Measurements from ENCODE around the gene WWC2.
"Not testable (repeated sequence)": the region's sequence is repeated elsewhere in the genome, so short reads cannot be mapped to it uniquely, and the experiment has no call there.

Gene WWC2

GRCh38 chr4:183101956-183102480 lies 3.0 kb downstream of the WWC2 start:
- no peak for DNase-seq

- DNase-seq = no peak
Observed at GRCh38 chr4:183105092-183105491, 6.0 kb downstream of the WWC2 start.

GRCh38 chr4:183106839-183107238 lies 7.8 kb downstream of the WWC2 start:
- DNase-seq = no peak

GRCh38 chr4:183107891-183108459 lies 8.9 kb downstream of the WWC2 start:
- no peak for DNase-seq

- DNase-seq = no peak
Observed at GRCh38 chr4:183110244-183110643, 11.2 kb downstream of the WWC2 start.

- DNase-seq = no peak
Observed at GRCh38 chr4:183111452-183111885, 12.4 kb downstream of the WWC2 start.

- DNase-seq = no peak
Observed at GRCh38 chr4:183118141-183118540, 19.1 kb downstream of the WWC2 start.

- no peak for DNase-seq
Observed at GRCh38 chr4:183118585-183118984, 19.5 kb downstream of the WWC2 start.

GRCh38 chr4:183121660-183122059 lies 22.6 kb downstream of the WWC2 start:
- DNase-seq = not testable (repeated sequence)

GRCh38 chr4:183124228-183124627 lies 25.2 kb downstream of the WWC2 start:
- no peak for DNase-seq

- DNase-seq = no peak
Observed at GRCh38 chr4:183124865-183125264, 25.8 kb downstream of the WWC2 start.

GRCh38 chr4:183129125-183129524 lies 30.1 kb downstream of the WWC2 start:
- DNase-seq = no peak

GRCh38 chr4:183129675-183130074 lies 30.6 kb downstream of the WWC2 start:
- no peak for DNase-seq

- DNase-seq = peak; percentile 4
Observed at GRCh38 chr4:183130328-183131155, 31.5 kb downstream of the WWC2 start.

- no peak for DNase-seq
Observed at GRCh38 chr4:183132081-183132480, 33.0 kb downstream of the WWC2 start.

GRCh38 chr4:183132865-183133264 lies 33.8 kb downstream of the WWC2 start:
- no peak for DNase-seq

GRCh38 chr4:183136855-183137254 lies 37.8 kb downstream of the WWC2 start:
- no peak for DNase-seq

- DNase-seq = no peak
Observed at GRCh38 chr4:183139058-183139750, 40.1 kb downstream of the WWC2 start.

- DNase-seq = no peak
Observed at GRCh38 chr4:183139972-183140570, 41.0 kb downstream of the WWC2 start.

- DNase-seq = no peak
Observed at GRCh38 chr4:183140911-183141320, 41.9 kb downstream of the WWC2 start.

- peak; percentile 13 for DNase-seq
Observed at GRCh38 chr4:183141997-183142396, 42.9 kb downstream of the WWC2 start.

- DNase-seq = peak; percentile 57
Observed at GRCh38 chr4:183142571-183143550, 43.8 kb downstream of the WWC2 start.
